Ishikawa (cell line): ENCODE measurements around the gene NOS1.

Experiments used
- EGR1 ChIP-seq: IDR thresholded peaks from 2 replicates; pipeline ENCODE4 v1.6.1; 2012
- EP300 ChIP-seq: IDR thresholded peaks from 2 replicates; pipeline ENCODE4 v1.6.1; 2012; ENCODE audit warnings: borderline replicate concordance
- NFIC ChIP-seq: IDR thresholded peaks from 2 replicates; pipeline ENCODE4 v1.6.1; 2012
- RAD21 ChIP-seq: IDR thresholded peaks from 2 replicates; pipeline ENCODE4 v1.6.1; 2012; ENCODE audit warnings: low read depth
- YY1 ChIP-seq: IDR thresholded peaks from 2 replicates; pipeline ENCODE4 v1.6.1; 2012; ENCODE audit warnings: low read depth
- TF ChIP-seq, protein P1 (sequence below): IDR thresholded peaks from 2 replicates; pipeline ENCODE4 v1.6.1; 2012; ENCODE audit warnings: low read depth, mild to moderate bottlenecking

DNA sequence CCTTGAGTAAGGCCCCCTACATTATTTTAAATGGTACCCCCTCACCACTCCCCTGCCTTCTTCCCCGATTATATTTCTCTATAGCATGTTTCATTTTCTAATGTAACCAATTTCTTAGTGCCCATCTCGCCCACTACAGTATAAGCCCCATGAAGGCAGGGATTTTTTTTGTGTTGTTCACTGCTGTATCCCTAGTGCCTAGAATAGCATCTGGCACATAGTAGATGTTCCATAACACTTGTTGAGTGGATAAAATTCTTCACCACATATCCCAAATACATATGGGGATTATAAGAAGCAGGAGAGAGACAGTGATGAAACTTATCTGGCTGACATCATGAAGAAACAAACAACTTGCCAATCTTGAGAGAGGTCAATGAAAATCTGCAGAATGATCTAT, 182.7 kb downstream of the NOS1 start:
- TF ChIP-seq YY1 = no peak
- no peak for TF ChIP-seq NFIC
- TF ChIP-seq, protein P1, sequence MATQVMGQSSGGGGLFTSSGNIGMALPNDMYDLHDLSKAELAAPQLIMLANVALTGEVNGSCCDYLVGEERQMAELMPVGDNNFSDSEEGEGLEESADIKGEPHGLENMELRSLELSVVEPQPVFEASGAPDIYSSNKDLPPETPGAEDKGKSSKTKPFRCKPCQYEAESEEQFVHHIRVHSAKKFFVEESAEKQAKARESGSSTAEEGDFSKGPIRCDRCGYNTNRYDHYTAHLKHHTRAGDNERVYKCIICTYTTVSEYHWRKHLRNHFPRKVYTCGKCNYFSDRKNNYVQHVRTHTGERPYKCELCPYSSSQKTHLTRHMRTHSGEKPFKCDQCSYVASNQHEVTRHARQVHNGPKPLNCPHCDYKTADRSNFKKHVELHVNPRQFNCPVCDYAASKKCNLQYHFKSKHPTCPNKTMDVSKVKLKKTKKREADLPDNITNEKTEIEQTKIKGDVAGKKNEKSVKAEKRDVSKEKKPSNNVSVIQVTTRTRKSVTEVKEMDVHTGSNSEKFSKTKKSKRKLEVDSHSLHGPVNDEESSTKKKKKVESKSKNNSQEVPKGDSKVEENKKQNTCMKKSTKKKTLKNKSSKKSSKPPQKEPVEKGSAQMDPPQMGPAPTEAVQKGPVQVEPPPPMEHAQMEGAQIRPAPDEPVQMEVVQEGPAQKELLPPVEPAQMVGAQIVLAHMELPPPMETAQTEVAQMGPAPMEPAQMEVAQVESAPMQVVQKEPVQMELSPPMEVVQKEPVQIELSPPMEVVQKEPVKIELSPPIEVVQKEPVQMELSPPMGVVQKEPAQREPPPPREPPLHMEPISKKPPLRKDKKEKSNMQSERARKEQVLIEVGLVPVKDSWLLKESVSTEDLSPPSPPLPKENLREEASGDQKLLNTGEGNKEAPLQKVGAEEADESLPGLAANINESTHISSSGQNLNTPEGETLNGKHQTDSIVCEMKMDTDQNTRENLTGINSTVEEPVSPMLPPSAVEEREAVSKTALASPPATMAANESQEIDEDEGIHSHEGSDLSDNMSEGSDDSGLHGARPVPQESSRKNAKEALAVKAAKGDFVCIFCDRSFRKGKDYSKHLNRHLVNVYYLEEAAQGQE = no peak
- TF ChIP-seq EP300 = no peak
- TF ChIP-seq EGR1 = no peak
- no peak for TF ChIP-seq RAD21
